ENCODE measurements around the gene KCTD17. TPM values are rescaled to one million over a fixed set of nuclear protein-coding genes. Genes with fewer than 3 reads are reported as not detected.

Gene KCTD17
- total RNA-seq, 1 donor from 2014 or later = 53.7 TPM

DNA sequence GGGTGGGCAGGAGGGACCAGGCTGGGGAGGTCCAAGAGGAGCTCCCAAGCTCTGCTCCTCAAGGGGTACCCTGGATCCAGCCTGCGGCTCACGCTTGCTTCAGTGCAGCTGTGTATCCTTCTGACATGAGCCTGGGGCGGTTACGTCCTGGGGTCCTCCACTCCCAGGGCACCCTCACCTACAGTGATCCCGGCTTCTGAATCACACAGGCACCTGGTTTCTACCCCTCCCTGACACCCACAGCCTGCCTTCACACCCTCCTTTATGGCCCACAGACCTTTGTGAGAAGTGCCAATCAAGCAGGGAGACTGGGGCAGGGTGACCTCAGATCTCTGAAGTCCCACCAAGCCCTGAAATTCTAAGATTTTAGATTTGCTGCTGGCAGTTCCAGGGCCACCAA, 30.5 kb upstream of the KCTD17 start:
- H3K4me1 Mint-ChIP-seq (ENCODE audit: unreplicated experiment) = peaks cover 6% of the 10 kb centered on the region
- no peak overlapping the region for H3K27ac Mint-ChIP-seq
- no peaks in the 10 kb centered on the region for H3K9me3 Mint-ChIP-seq
- no peak overlapping the region for H3K4me3 Mint-ChIP-seq
- no peak for DNase-seq (ENCODE audit: extremely low spot score, unreplicated experiment)
- no peaks in the 10 kb centered on the region for H3K27me3 Mint-ChIP-seq
- H3K36me3 Mint-ChIP-seq = peaks cover 9% of the 10 kb centered on the region
- TF ChIP-seq, protein P1, sequence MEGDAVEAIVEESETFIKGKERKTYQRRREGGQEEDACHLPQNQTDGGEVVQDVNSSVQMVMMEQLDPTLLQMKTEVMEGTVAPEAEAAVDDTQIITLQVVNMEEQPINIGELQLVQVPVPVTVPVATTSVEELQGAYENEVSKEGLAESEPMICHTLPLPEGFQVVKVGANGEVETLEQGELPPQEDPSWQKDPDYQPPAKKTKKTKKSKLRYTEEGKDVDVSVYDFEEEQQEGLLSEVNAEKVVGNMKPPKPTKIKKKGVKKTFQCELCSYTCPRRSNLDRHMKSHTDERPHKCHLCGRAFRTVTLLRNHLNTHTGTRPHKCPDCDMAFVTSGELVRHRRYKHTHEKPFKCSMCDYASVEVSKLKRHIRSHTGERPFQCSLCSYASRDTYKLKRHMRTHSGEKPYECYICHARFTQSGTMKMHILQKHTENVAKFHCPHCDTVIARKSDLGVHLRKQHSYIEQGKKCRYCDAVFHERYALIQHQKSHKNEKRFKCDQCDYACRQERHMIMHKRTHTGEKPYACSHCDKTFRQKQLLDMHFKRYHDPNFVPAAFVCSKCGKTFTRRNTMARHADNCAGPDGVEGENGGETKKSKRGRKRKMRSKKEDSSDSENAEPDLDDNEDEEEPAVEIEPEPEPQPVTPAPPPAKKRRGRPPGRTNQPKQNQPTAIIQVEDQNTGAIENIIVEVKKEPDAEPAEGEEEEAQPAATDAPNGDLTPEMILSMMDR (conservative IDR thresholded peaks at IDR 0.05) = no peak

DNA sequence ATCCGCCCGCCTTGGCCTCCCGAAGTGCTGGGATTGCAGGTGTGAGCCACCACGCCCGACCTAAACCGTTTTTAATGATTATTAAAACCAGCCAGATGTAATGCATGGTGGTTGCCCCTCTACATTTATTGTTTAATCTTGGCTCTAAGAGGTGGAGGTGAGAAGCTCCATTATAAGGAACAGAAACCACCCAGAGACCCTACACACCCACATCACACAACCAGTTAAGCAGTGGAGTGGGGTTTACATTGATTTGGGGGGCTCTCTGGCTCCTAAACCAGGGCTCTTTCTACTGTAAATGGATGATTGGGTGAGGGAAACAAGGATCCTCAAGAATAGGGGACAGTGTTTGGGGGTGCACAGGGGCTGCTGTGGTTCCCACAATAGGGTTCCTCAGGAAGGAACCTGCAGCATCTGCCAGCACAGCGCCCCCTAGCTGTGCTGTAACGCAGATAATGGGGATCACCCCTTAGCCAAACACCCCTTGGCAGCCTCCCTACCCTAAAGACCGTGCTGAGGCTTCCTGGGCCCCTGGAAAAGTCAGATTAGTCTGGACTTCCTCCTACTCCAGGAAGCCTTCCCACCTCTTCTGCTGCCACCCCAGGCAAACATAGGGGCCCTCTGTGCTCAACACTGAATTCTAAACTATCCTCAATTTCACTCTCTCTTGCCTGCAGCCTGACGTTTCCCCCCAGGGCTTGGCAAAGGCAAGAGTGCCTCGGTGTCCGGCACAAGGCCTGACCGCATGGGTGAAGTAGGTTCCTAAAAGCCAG, 29.6 kb upstream of the KCTD17 start:
- Mint-ChIP-seq H3K4me3 (peak overlapping the region; percentile 80), H3K27me3 (no peaks in the 10 kb centered on the region), H3K4me1 (ENCODE audit: unreplicated experiment) (peaks cover 6% of the 10 kb centered on the region), H3K27ac (peak overlapping the region; percentile 75), H3K9me3 (no peaks in the 10 kb centered on the region), H3K36me3 (peaks cover 9% of the 10 kb centered on the region)
- TF ChIP-seq, protein P1 (conservative IDR thresholded peaks at IDR 0.05) = peak; percentile 82
- DNase-seq (ENCODE audit: extremely low spot score, unreplicated experiment) = no peak

DNA sequence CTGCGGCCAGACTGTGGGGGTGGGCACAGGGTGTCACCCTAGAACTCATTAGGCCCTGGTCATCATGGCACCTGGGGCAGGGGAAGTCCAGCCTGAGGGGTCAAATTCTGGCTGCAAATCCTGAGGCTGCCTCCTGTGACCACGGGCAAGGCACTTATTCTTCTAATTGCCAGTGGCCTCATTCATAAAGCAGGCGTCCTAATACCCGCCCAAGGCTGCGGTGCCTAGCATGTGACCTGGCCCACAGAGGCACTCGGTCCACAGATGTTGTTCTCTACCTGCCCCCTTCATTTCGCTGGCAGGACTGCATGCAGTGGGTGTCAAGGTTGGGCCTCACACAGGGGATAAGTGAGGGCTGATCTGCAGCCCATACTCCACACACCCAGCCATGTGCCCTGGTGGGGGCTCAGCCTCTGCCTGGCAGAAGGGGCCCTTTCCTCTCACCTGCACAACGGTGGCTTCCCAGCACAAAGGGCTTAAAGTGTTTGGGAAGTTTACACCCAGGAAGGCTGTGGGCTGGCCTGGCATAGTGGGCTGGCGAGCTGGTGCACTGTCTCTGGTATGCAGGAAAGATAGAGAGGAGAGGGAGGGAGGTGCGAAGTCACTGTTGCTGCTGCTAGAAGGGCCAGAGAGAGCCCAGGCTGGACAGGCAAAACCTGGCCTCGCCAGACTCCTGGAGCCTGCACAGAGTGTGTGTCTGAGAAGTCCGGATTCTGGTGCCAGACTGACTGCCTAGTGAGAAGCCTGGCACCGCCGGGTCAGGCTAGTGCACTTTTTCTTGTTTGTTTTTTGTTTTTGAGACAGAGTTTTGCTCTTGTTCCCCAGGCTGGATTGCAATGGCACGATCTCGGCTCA, 28.8 kb upstream of the KCTD17 start:
- Mint-ChIP-seq H3K36me3 (peaks cover 9% of the 10 kb centered on the region), H3K4me1 (ENCODE audit: unreplicated experiment) (peaks cover 6% of the 10 kb centered on the region), H3K27me3 (no peaks in the 10 kb centered on the region), H3K27ac (no peak overlapping the region), H3K4me3 (no peak overlapping the region), H3K9me3 (no peaks in the 10 kb centered on the region)
- no peak for DNase-seq (ENCODE audit: extremely low spot score, unreplicated experiment)
- TF ChIP-seq, protein P1 (conservative IDR thresholded peaks at IDR 0.05) = no peak

DNA sequence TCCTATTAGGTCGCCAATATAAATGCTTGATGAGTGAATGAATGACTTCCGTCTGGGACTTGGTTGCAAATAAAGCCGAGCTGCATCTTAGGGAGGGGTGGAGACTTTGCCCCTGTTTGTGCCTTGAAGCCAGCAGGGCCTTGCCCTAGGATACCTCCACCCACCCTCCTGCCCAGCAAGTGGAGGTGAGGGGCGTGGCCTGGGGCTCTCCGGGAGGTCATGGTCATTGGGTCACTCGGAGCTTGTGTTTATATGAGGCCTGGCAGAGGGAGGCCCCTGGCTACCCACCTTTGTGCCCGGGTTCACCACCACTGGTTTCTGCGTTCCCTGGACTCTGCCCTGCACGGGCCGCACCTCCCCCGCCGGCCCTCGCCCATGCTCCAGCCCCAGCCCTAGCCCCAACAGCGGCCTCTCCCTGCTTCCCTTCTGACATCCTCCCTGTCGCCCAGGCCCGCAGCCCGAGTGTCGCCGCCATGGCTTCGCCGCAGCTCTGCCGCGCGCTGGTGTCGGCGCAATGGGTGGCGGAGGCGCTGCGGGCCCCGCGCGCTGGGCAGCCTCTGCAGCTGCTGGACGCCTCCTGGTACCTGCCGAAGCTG, 27.7 kb upstream of the KCTD17 start:
- DNase-seq (ENCODE audit: extremely low spot score, unreplicated experiment) = no peak
- H3K27me3 Mint-ChIP-seq = no peaks in the 10 kb centered on the region
- H3K4me1 Mint-ChIP-seq (ENCODE audit: unreplicated experiment) = peaks cover 6% of the 10 kb centered on the region
- peak overlapping the region; percentile 51 for H3K4me3 Mint-ChIP-seq
- H3K36me3 Mint-ChIP-seq = peaks cover 9% of the 10 kb centered on the region
- no peaks in the 10 kb centered on the region for H3K9me3 Mint-ChIP-seq
- TF ChIP-seq, protein P1 (conservative IDR thresholded peaks at IDR 0.05) = no peak
- no peak overlapping the region for H3K27ac Mint-ChIP-seq

DNA sequence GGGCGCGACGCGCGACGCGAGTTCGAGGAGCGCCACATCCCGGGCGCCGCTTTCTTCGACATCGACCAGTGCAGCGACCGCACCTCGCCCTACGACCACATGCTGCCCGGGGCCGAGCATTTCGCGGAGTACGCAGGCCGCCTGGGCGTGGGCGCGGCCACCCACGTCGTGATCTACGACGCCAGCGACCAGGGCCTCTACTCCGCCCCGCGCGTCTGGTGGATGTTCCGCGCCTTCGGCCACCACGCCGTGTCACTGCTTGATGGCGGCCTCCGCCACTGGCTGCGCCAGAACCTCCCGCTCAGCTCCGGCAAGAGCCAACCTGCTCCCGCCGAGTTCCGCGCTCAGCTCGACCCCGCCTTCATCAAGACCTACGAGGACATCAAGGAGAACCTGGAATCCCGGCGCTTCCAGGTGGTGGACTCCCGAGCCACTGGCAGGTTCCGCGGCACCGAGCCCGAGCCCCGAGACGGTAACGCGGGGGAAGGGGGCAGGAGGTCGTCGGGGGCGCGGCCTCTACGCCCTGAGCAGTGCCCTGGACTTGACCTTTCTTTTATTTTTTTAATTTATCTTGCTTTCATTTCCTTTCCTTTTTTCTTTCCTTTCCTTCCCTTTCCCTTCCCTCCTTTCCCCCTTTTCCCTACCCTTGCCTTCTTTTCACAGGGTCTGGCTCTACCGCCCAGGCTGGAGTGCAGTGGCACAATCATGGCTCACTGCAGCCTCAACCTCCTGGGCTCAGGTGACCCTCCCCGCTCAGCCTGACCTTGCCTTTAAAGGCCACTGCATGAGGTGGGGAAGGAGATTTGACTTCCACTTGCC, 27.0 kb upstream of the KCTD17 start:
- H3K36me3 Mint-ChIP-seq = peaks cover 9% of the 10 kb centered on the region
- peak overlapping the region; percentile 33 for H3K27ac Mint-ChIP-seq

More for the DNA sequence above, 27.0 kb upstream of the KCTD17 start:
- no peak overlapping the region for H3K4me3 Mint-ChIP-seq
- H3K27me3 Mint-ChIP-seq = no peaks in the 10 kb centered on the region
- no peak for DNase-seq (ENCODE audit: extremely low spot score, unreplicated experiment)
- peaks cover 6% of the 10 kb centered on the region for H3K4me1 Mint-ChIP-seq (ENCODE audit: unreplicated experiment)
- TF ChIP-seq, protein P1 (conservative IDR thresholded peaks at IDR 0.05) = no peak
- no peaks in the 10 kb centered on the region for H3K9me3 Mint-ChIP-seq
